Measurements from ENCODE around the gene ALOX15B. TPM values are rescaled to one million over a fixed set of nuclear protein-coding genes. Genes with fewer than 3 reads are reported as not detected.

ALOX15B gene
- total and polyA plus RNA-seq, 2 donors from 2014 or later = 0.15 to 8.0 TPM

- FAIRE-seq (no peak), DNase-seq (peak in 2 of 5 donors; percentile 15 to 56)
- Histone ChIP-seq H3K27me3 (ENCODE audit: control insufficient read depth, insufficient read depth, low read length) (peaks cover 29% of the 10 kb centered on the region), H3K9ac (ENCODE audit: low read length in 3 of 3) (no peak within 1 kb of the TSS), H3K27ac (ENCODE audit: low read depth in 2 of 2, low read length in 2 of 2) (no peak within 1 kb of the TSS), H3K36me3 (ENCODE audit: control insufficient read depth in 2 of 3, insufficient read depth in 3 of 3, low read length in 3 of 3) (no peaks in the 10 kb centered on the region), H3K4me1 (ENCODE audit: control insufficient read depth in 2 of 3, insufficient read depth in 2 of 3, low read depth in 1 of 3, low read length in 3 of 3) (peaks cover 0 to 2% (median 0%) of the 10 kb centered on the region in 3 donors), H3K9me3 (ENCODE audit: control insufficient read depth in 2 of 3, insufficient read depth in 1 of 3, low read length in 3 of 3) (no peaks in the 10 kb centered on the region), H3K4me3 (ENCODE audit: low read length in 3 of 3) (no peak within 1 kb of the TSS)
- intact Hi-C loops (cut with DNase I) = no loop called here
- TF ChIP-seq, protein P1, sequence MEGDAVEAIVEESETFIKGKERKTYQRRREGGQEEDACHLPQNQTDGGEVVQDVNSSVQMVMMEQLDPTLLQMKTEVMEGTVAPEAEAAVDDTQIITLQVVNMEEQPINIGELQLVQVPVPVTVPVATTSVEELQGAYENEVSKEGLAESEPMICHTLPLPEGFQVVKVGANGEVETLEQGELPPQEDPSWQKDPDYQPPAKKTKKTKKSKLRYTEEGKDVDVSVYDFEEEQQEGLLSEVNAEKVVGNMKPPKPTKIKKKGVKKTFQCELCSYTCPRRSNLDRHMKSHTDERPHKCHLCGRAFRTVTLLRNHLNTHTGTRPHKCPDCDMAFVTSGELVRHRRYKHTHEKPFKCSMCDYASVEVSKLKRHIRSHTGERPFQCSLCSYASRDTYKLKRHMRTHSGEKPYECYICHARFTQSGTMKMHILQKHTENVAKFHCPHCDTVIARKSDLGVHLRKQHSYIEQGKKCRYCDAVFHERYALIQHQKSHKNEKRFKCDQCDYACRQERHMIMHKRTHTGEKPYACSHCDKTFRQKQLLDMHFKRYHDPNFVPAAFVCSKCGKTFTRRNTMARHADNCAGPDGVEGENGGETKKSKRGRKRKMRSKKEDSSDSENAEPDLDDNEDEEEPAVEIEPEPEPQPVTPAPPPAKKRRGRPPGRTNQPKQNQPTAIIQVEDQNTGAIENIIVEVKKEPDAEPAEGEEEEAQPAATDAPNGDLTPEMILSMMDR (IDR thresholded peaks at IDR 0.05; ENCODE audit: borderline replicate concordance, extremely low read depth, insufficient read depth) = no peak
These were observed 36.7 kb upstream of the ALOX15B start, which contains the start of gene GUCY2D for GRCh38 chr17:8001976-8002720. TSS of gene GUCY2D (plus strand) at chr17:8002615. CDS start at chr17:8003048, 433 bp downstream.

GRCh38 chr17:8002721-8003593 is 35.9 kb upstream of the ALOX15B start:
- H3K4me3 ChIP-seq (ENCODE audit: low read length in 3 of 3) = no peak overlapping the region
- H3K36me3 ChIP-seq (ENCODE audit: control insufficient read depth in 2 of 3, insufficient read depth in 3 of 3, low read length in 3 of 3) = no peaks in the 10 kb centered on the region
- no peak overlapping the region for H3K27ac ChIP-seq (ENCODE audit: low read depth in 2 of 2, low read length in 2 of 2)
- intact Hi-C loops (cut with DNase I) = no loop called here
- no peak overlapping the region for H3K9ac ChIP-seq (ENCODE audit: low read length in 3 of 3)
- DNase-seq (peak in 4 of 5 donors; percentile 23 to 75 (median 24)), FAIRE-seq (no peak)
- H3K9me3 ChIP-seq (ENCODE audit: control insufficient read depth in 2 of 3, insufficient read depth in 1 of 3, low read length in 3 of 3) = no peaks in the 10 kb centered on the region
- H3K27me3 ChIP-seq (ENCODE audit: control insufficient read depth, insufficient read depth, low read length) = peaks cover 29% of the 10 kb centered on the region
- H3K4me1 ChIP-seq (ENCODE audit: control insufficient read depth in 2 of 3, insufficient read depth in 2 of 3, low read depth in 1 of 3, low read length in 3 of 3) = peaks cover 0 to 2% (median 0%) of the 10 kb centered on the region in 3 donors
- TF ChIP-seq, protein P1 (IDR thresholded peaks at IDR 0.05; ENCODE audit: borderline replicate concordance, extremely low read depth, insufficient read depth) = no peak

- FAIRE-seq (no peak), DNase-seq (peak in 3 of 5 donors; percentile 9 to 63 (median 22))
- Histone ChIP-seq H3K27me3 (ENCODE audit: control insufficient read depth, insufficient read depth, low read length) (peaks cover 29% of the 10 kb centered on the region), H3K9me3 (ENCODE audit: control insufficient read depth in 2 of 3, insufficient read depth in 1 of 3, low read length in 3 of 3) (no peaks in the 10 kb centered on the region), H3K27ac (ENCODE audit: low read depth in 2 of 2, low read length in 2 of 2) (no peak overlapping the region), H3K4me1 (ENCODE audit: control insufficient read depth in 2 of 3, insufficient read depth in 2 of 3, low read depth in 1 of 3, low read length in 3 of 3) (peaks cover 0 to 2% (median 0%) of the 10 kb centered on the region in 3 donors), H3K9ac (ENCODE audit: low read length in 3 of 3) (no peak overlapping the region), H3K4me3 (ENCODE audit: low read length in 3 of 3) (no peak overlapping the region), H3K36me3 (ENCODE audit: control insufficient read depth in 2 of 3, insufficient read depth in 3 of 3, low read length in 3 of 3) (no peaks in the 10 kb centered on the region)
- TF ChIP-seq, protein P1 (IDR thresholded peaks at IDR 0.05; ENCODE audit: borderline replicate concordance, extremely low read depth, insufficient read depth) = no peak
- intact Hi-C loops (cut with DNase I) = no loop called here
These were observed 35.2 kb upstream of the ALOX15B start for GRCh38 chr17:8003594-8004181.
